Nephron (organoid): ENCODE data around the gene UBE2S.
A peak's percentile ranks its signal among the peaks of the same experiment; 100 is the strongest.

Source experiments
- H3K27ac Mint-ChIP-seq, 3 experiments: 2 replicates each; pipeline ENCODE4 v1.8.0; 2020; ENCODE audit warnings: mixed read lengths in 3 of 3, mild to moderate bottlenecking in 2 of 3, moderate library complexity in 1 of 3
- H3K27me3 Mint-ChIP-seq: 2 replicates; pipeline ENCODE4 v1.8.0; 2021; ENCODE audit warnings: low read depth, mild to moderate bottlenecking, moderate library complexity, mixed read lengths
- H3K36me3 Mint-ChIP-seq: 2 replicates; pipeline ENCODE4 v1.8.0; 2020; ENCODE audit warnings: low read depth, mixed read lengths
- H3K4me1 Mint-ChIP-seq: 2 replicates; pipeline ENCODE4 v1.8.0; 2020; ENCODE audit warnings: mixed read lengths
- H3K4me3 Mint-ChIP-seq, 3 experiments: 2 replicates each; pipeline ENCODE4 v1.8.0; 2020; ENCODE audit warnings: mild to moderate bottlenecking in 3 of 3, mixed read lengths in 3 of 3, moderate library complexity in 2 of 3
- H3K9me3 Mint-ChIP-seq: 2 replicates; pipeline ENCODE4 v1.8.0; 2020; ENCODE audit warnings: mixed read lengths
- CTCF ChIP-seq, 3 experiments: fragments of 200-600 bp; sonication (generic); IDR thresholded peaks; one replicate each; pipeline ENCODE4 v1.5.0; 2021; ENCODE audit warnings: antibody characterized with exemption in 3 of 3; ENCODE audit not compliant: unreplicated experiment in 3 of 3

UBE2S gene

GRCh38 chr19:55355213-55355821, 52.3 kb downstream of the UBE2S start:
- H3K27ac Mint-ChIP-seq: peak overlapping the region in 2 of 3 experiments; percentile 44 to 57
- peak overlapping the region; percentile 41 to 48 (median 41) for H3K4me3 Mint-ChIP-seq
- H3K36me3 Mint-ChIP-seq: no peaks in the 10 kb centered on the region
- peaks cover 78% of the 10 kb centered on the region for H3K27me3 Mint-ChIP-seq
- H3K4me1 Mint-ChIP-seq: peaks cover 4% of the 10 kb centered on the region
- no peaks in the 10 kb centered on the region for H3K9me3 Mint-ChIP-seq
- TF ChIP-seq CTCF (IDR thresholded peaks at IDR 0.05; ENCODE audit: unreplicated experiment in 3 of 3): no peak

- Mint-ChIP-seq H3K36me3 (no peaks in the 10 kb centered on the region), H3K27ac (peak within 1 kb of the TSS in 2 of 3 experiments; percentile 44 to 57), H3K4me3 (peak within 1 kb of the TSS; percentile 74 to 81 (median 79)), H3K4me1 (peaks cover 4% of the 10 kb centered on the region), H3K9me3 (no peaks in the 10 kb centered on the region), H3K27me3 (peaks cover 78% of the 10 kb centered on the region)
- no peak for TF ChIP-seq CTCF (IDR thresholded peaks at IDR 0.05; ENCODE audit: unreplicated experiment in 3 of 3)
Measured at GRCh38 chr19:55354698-55355212, 52.8 kb downstream of the UBE2S start, which contains the start of gene COX6B2. TSS of gene COX6B2 (minus strand) at chr19:55354719. CDS start at chr19:55354521, 198 bp downstream.

GRCh38 chr19:55353803-55354697, 53.5 kb downstream of the UBE2S start:
- no peak overlapping the region for H3K27ac Mint-ChIP-seq
- TF ChIP-seq CTCF (IDR thresholded peaks at IDR 0.05; ENCODE audit: unreplicated experiment in 3 of 3): no peak
- H3K4me1 Mint-ChIP-seq: peaks cover 4% of the 10 kb centered on the region
- peak overlapping the region; percentile 74 to 81 (median 79) for H3K4me3 Mint-ChIP-seq
- no peaks in the 10 kb centered on the region for H3K9me3 Mint-ChIP-seq
- H3K27me3 Mint-ChIP-seq: peaks cover 73% of the 10 kb centered on the region
- H3K36me3 Mint-ChIP-seq: no peaks in the 10 kb centered on the region

GRCh38 chr19:55353356-55353802, 54.2 kb downstream of the UBE2S start:
- H3K27ac Mint-ChIP-seq: no peak overlapping the region
- H3K4me1 Mint-ChIP-seq: peaks cover 11% of the 10 kb centered on the region
- no peak for TF ChIP-seq CTCF (IDR thresholded peaks at IDR 0.05; ENCODE audit: unreplicated experiment in 3 of 3)
- H3K36me3 Mint-ChIP-seq: no peaks in the 10 kb centered on the region
- H3K4me3 Mint-ChIP-seq: peak overlapping the region; percentile 67 to 81 (median 79)
- no peaks in the 10 kb centered on the region for H3K9me3 Mint-ChIP-seq
- H3K27me3 Mint-ChIP-seq: peaks cover 73% of the 10 kb centered on the region

- Mint-ChIP-seq H3K36me3 (peaks cover 3% of the 10 kb centered on the region), H3K4me1 (peaks cover 18% of the 10 kb centered on the region), H3K9me3 (no peaks in the 10 kb centered on the region), H3K27me3 (peaks cover 71% of the 10 kb centered on the region), H3K27ac (no peak overlapping the region), H3K4me3 (peak overlapping the region; percentile 44 to 81 (median 45))
- TF ChIP-seq CTCF (IDR thresholded peaks at IDR 0.05; ENCODE audit: unreplicated experiment in 3 of 3): no peak
Measured at GRCh38 chr19:55352549-55353145, 54.9 kb downstream of the UBE2S start.
